ENCODE measurements around the gene ETNPPL.

- TF ChIP-seq REST (IDR thresholded peaks at IDR 0.05; ENCODE audit: insufficient read depth in 1 of 2, low read depth in 2 of 2, low read length in 2 of 2) (no peak), POLR2AphosphoS5 (IDR thresholded peaks at IDR 0.05; ENCODE audit: low read depth, low read length) (no peak)
Measured at GRCh38 chr4:108695062-108695461, 67.8 kb downstream of the ETNPPL start.

Data from PFSK-1 (cell line).